GM19193 (cell line): ENCODE measurements around the gene METTL18.

Experiments
- POLR2A ChIP-seq: IDR thresholded peaks from 4 replicates; pipeline ENCODE4 v1.6.1; 2011; ENCODE audit not compliant: insufficient read depth, insufficient read length; ENCODE audit errors: extremely low read depth

Gene METTL18

GRCh38 chr1:169794530-169795416, at the start of gene METTL18:
Gene METTL18 (minus strand): TSS chr1:169794907. CDS start chr1:169793695, 1,212 bp downstream.
- TF ChIP-seq POLR2A: peak; percentile 75

- TF ChIP-seq POLR2A: no peak
These were observed 44.2 kb upstream of the METTL18 start for GRCh38 chr1:169838942-169839341.

- TF ChIP-seq POLR2A: no peak
These were observed 41.5 kb upstream of the METTL18 start for GRCh38 chr1:169836198-169836597.

- TF ChIP-seq POLR2A: no peak
These were observed 40.9 kb upstream of the METTL18 start for GRCh38 chr1:169835647-169836046.

- TF ChIP-seq POLR2A: no peak
These were observed 40.2 kb upstream of the METTL18 start for GRCh38 chr1:169834869-169835268.

- TF ChIP-seq POLR2A: no peak
These were observed 38.6 kb upstream of the METTL18 start for GRCh38 chr1:169833179-169833901.

GRCh38 chr1:169829671-169830070, 35.0 kb upstream of the METTL18 start:
- no peak for TF ChIP-seq POLR2A

GRCh38 chr1:169824153-169824552, 29.4 kb upstream of the METTL18 start:
- no peak for TF ChIP-seq POLR2A

GRCh38 chr1:169821500-169821899, 26.8 kb upstream of the METTL18 start:
- TF ChIP-seq POLR2A: no peak

GRCh38 chr1:169816617-169817016, 21.9 kb upstream of the METTL18 start:
- TF ChIP-seq POLR2A: no peak

GRCh38 chr1:169814265-169814664, 19.6 kb upstream of the METTL18 start:
- TF ChIP-seq POLR2A: no peak

- TF ChIP-seq POLR2A: no peak
These were observed 17.4 kb upstream of the METTL18 start for GRCh38 chr1:169812131-169812530.

GRCh38 chr1:169809370-169810095, 14.8 kb upstream of the METTL18 start:
- TF ChIP-seq POLR2A: no peak

- no peak for TF ChIP-seq POLR2A
These were observed 10.2 kb upstream of the METTL18 start for GRCh38 chr1:169804941-169805340.

GRCh38 chr1:169802888-169803287, 8.2 kb upstream of the METTL18 start:
- TF ChIP-seq POLR2A: no peak
